ENCODE data around the gene WEE2.

- TF ChIP-seq, protein P1, sequence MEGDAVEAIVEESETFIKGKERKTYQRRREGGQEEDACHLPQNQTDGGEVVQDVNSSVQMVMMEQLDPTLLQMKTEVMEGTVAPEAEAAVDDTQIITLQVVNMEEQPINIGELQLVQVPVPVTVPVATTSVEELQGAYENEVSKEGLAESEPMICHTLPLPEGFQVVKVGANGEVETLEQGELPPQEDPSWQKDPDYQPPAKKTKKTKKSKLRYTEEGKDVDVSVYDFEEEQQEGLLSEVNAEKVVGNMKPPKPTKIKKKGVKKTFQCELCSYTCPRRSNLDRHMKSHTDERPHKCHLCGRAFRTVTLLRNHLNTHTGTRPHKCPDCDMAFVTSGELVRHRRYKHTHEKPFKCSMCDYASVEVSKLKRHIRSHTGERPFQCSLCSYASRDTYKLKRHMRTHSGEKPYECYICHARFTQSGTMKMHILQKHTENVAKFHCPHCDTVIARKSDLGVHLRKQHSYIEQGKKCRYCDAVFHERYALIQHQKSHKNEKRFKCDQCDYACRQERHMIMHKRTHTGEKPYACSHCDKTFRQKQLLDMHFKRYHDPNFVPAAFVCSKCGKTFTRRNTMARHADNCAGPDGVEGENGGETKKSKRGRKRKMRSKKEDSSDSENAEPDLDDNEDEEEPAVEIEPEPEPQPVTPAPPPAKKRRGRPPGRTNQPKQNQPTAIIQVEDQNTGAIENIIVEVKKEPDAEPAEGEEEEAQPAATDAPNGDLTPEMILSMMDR (IDR thresholded peaks at IDR 0.05 in 8 of 11, conservative IDR thresholded peaks at IDR 0.05 in 3 of 11), result no peak
- TF ChIP-seq POLR2A (IDR thresholded peaks at IDR 0.05), result no peak
- no peak for TF ChIP-seq POLR2AphosphoS5 (IDR thresholded peaks at IDR 0.05)
Observed at GRCh38 chr7:141686670-141687069, 21.5 kb upstream of the WEE2 start.
